Measurements from ENCODE around the gene DHX9.

GRCh38 chr1:182851825-182852224 lies 12.7 kb downstream of the DHX9 start:
- TF ChIP-seq CTCF (IDR thresholded peaks at IDR 0.05) (no peak), POLR2A (IDR thresholded peaks at IDR 0.05) (no peak)

All from thyroid gland (tissue), 4 donors.